SJCRH30 (cell line): ENCODE results near the gene ETS2. TPM values are rescaled to one million over a fixed set of nuclear protein-coding genes. Genes with fewer than 3 reads are reported as not detected.
A peak's percentile ranks its signal among the peaks of the same experiment; 100 is the strongest.

Experiments
- DNase-seq, 2 experiments: peaks; one replicate each; pipeline ENCODE4 v3.0.0-alpha.2; 2015 to 2020
- H3K27ac ChIP-seq: fragments of 250-450 bp; sonication (Bioruptor Pico); 2 replicates; pipeline ENCODE4 v1.5.1; 2020; ENCODE audit warnings: mild to moderate bottlenecking, moderate library complexity
- H3K27me3 ChIP-seq: fragments of 250-450 bp; sonication (Bioruptor Pico); 2 replicates; pipeline ENCODE4 v1.5.1; 2020; ENCODE audit warnings: mild to moderate bottlenecking, moderate library complexity
- H3K36me3 ChIP-seq: fragments of 250-450 bp; sonication (Bioruptor Pico); 2 replicates; pipeline ENCODE4 v1.5.1; 2020; ENCODE audit warnings: mild to moderate bottlenecking, moderate library complexity
- H3K4me1 ChIP-seq: fragments of 250-450 bp; sonication (Bioruptor Pico); 2 replicates; pipeline ENCODE4 v1.5.1; 2020; ENCODE audit warnings: mild to moderate bottlenecking, moderate library complexity
- H3K4me3 ChIP-seq: fragments of 250-450 bp; sonication (Bioruptor Pico); 2 replicates; pipeline ENCODE4 v1.5.1; 2020; ENCODE audit warnings: mild to moderate bottlenecking, moderate library complexity
- H3K9me3 ChIP-seq: fragments of 250-450 bp; sonication (Bioruptor Pico); replicated peaks from 2 replicates; pipeline ENCODE4 v1.5.1; 2020; ENCODE audit warnings: mild to moderate bottlenecking, moderate library complexity
- total RNA-seq: library from RNA; depleted of rRNA; stranded (reverse); fragments of >200 nt; shearing (Covaris generic); gene quantifications from 2 replicates; pipeline ENCODE4 v1.2.3, GENCODE V29; 2014; rRNA removed

ETS2 gene
- total RNA-seq, result 10.6 and 11.8 TPM in 2 replicates

- DNase-seq, result peak; percentile 86 to 87
- Histone ChIP-seq H3K27me3 (no peaks in the 10 kb centered on the region), H3K27ac (peak within 1 kb of the TSS; percentile 32; the same call in 1 of the 2 replicates), H3K36me3 (0 out of 2 replicates have a peak, but pooled peaks cover 4% of the 10 kb centered on the region), H3K4me1 (0 out of 2 replicates have a peak, but pooled peaks cover 3% of the 10 kb centered on the region), H3K4me3 (peak within 1 kb of the TSS; percentile 77), H3K9me3 (no peaks in the 10 kb centered on the region)
Observed at GRCh38 chr21:38805328-38806152, at the start of gene ETS2. Gene ETS2, plus strand, starts transcription at chr21:38805929. Its CDS starts 4,106 bp downstream, at chr21:38810035.

- H3K27ac ChIP-seq, result no peak overlapping the region
- no peaks in the 10 kb centered on the region for H3K9me3 ChIP-seq
- H3K36me3 ChIP-seq, result no peaks in the 10 kb centered on the region
- no peaks in the 10 kb centered on the region for H3K27me3 ChIP-seq
- no peak overlapping the region for H3K4me3 ChIP-seq
- no peaks in the 10 kb centered on the region for H3K4me1 ChIP-seq
- DNase-seq, result no peak
Observed at GRCh38 chr21:38756746-38757145, 49.0 kb upstream of the ETS2 start.

- Histone ChIP-seq H3K4me3 (no peak overlapping the region), H3K27ac (no peak overlapping the region), H3K9me3 (no peaks in the 10 kb centered on the region), H3K27me3 (no peaks in the 10 kb centered on the region), H3K36me3 (no peaks in the 10 kb centered on the region), H3K4me1 (no peaks in the 10 kb centered on the region)
- DNase-seq, result no peak
Observed at GRCh38 chr21:38758501-38759214, 47.1 kb upstream of the ETS2 start.

GRCh38 chr21:38759413-38759812 lies 46.3 kb upstream of the ETS2 start:
- Histone ChIP-seq H3K36me3 (no peaks in the 10 kb centered on the region), H3K4me3 (no peak overlapping the region), H3K9me3 (no peaks in the 10 kb centered on the region), H3K4me1 (no peaks in the 10 kb centered on the region), H3K27me3 (no peaks in the 10 kb centered on the region), H3K27ac (no peak overlapping the region)
- no peak for DNase-seq

GRCh38 chr21:38760017-38760761 lies 45.5 kb upstream of the ETS2 start:
- H3K27me3 ChIP-seq, result no peaks in the 10 kb centered on the region
- no peaks in the 10 kb centered on the region for H3K4me1 ChIP-seq
- no peak overlapping the region for H3K4me3 ChIP-seq
- peak in 1 of 2 experiments; percentile 12 for DNase-seq
- H3K36me3 ChIP-seq, result no peaks in the 10 kb centered on the region
- no peak overlapping the region for H3K27ac ChIP-seq
- H3K9me3 ChIP-seq, result no peaks in the 10 kb centered on the region

GRCh38 chr21:38760762-38761155 lies 45.0 kb upstream of the ETS2 start:
- Histone ChIP-seq H3K36me3 (no peaks in the 10 kb centered on the region), H3K9me3 (no peaks in the 10 kb centered on the region), H3K27ac (no peak overlapping the region), H3K4me3 (no peak overlapping the region), H3K27me3 (no peaks in the 10 kb centered on the region), H3K4me1 (no peaks in the 10 kb centered on the region)
- DNase-seq, result no peak

- no peak for DNase-seq
- no peak overlapping the region for H3K27ac ChIP-seq
Observed at GRCh38 chr21:38761531-38761930, 44.2 kb upstream of the ETS2 start.

GRCh38 chr21:38765056-38765455 lies 40.7 kb upstream of the ETS2 start:
- Histone ChIP-seq H3K4me3 (no peak overlapping the region), H3K4me1 (peaks cover 27% of the 10 kb centered on the region), H3K27ac (no peak overlapping the region), H3K9me3 (peaks cover 4% of the 10 kb centered on the region; the same call in 1 of the 2 replicates), H3K36me3 (no peaks in the 10 kb centered on the region), H3K27me3 (no peaks in the 10 kb centered on the region)
- no peak for DNase-seq

More at GRCh38 chr21:38761531-38761930, 44.2 kb upstream of the ETS2 start:
- Histone ChIP-seq H3K36me3 (no peaks in the 10 kb centered on the region), H3K4me3 (no peak overlapping the region), H3K4me1 (no peaks in the 10 kb centered on the region), H3K27me3 (no peaks in the 10 kb centered on the region), H3K9me3 (peaks cover 4% of the 10 kb centered on the region; the same call in 1 of the 2 replicates)

- H3K27ac ChIP-seq, result peak overlapping the region; percentile 49
- no peaks in the 10 kb centered on the region for H3K36me3 ChIP-seq
- DNase-seq, result peak; percentile 26 to 51
- no peaks in the 10 kb centered on the region for H3K27me3 ChIP-seq
- H3K4me3 ChIP-seq, result peak overlapping the region; percentile 45
- peaks cover 31% of the 10 kb centered on the region for H3K4me1 ChIP-seq
- peaks cover 4% of the 10 kb centered on the region; the same call in 1 of the 2 replicates for H3K9me3 ChIP-seq
Observed at GRCh38 chr21:38766987-38767722, 38.6 kb upstream of the ETS2 start.

- Histone ChIP-seq H3K4me3 (no peak overlapping the region), H3K27ac (no peak overlapping the region; the same call in 1 of the 2 replicates), H3K9me3 (peaks cover 4% of the 10 kb centered on the region; the same call in 1 of the 2 replicates), H3K27me3 (no peaks in the 10 kb centered on the region), H3K4me1 (peaks cover 42% of the 10 kb centered on the region), H3K36me3 (no peaks in the 10 kb centered on the region)
- no peak for DNase-seq
Observed at GRCh38 chr21:38768471-38769063, 37.2 kb upstream of the ETS2 start.

- peaks cover 48% of the 10 kb centered on the region for H3K4me1 ChIP-seq
- H3K27ac ChIP-seq, result no peak overlapping the region
Observed at GRCh38 chr21:38769191-38769780, 36.4 kb upstream of the ETS2 start.

GRCh38 chr21:38770660-38771059 lies 35.1 kb upstream of the ETS2 start:
- Histone ChIP-seq H3K36me3 (no peaks in the 10 kb centered on the region), H3K9me3 (peaks cover 4% of the 10 kb centered on the region; the same call in 1 of the 2 replicates), H3K27me3 (no peaks in the 10 kb centered on the region), H3K4me3 (no peak overlapping the region), H3K4me1 (peaks cover 48% of the 10 kb centered on the region), H3K27ac (no peak overlapping the region)
- no peak for DNase-seq

More at GRCh38 chr21:38769191-38769780, 36.4 kb upstream of the ETS2 start:
- Histone ChIP-seq H3K27me3 (no peaks in the 10 kb centered on the region), H3K9me3 (peaks cover 4% of the 10 kb centered on the region; the same call in 1 of the 2 replicates), H3K4me3 (no peak overlapping the region), H3K36me3 (no peaks in the 10 kb centered on the region)
- DNase-seq, result peak; percentile 43 to 44

GRCh38 chr21:38771536-38771935 lies 34.2 kb upstream of the ETS2 start:
- Histone ChIP-seq H3K4me3 (no peak overlapping the region), H3K36me3 (no peaks in the 10 kb centered on the region), H3K27ac (no peak overlapping the region), H3K27me3 (no peaks in the 10 kb centered on the region), H3K4me1 (peaks cover 48% of the 10 kb centered on the region), H3K9me3 (no peaks in the 10 kb centered on the region)
- no peak for DNase-seq
